ENCODE measurements around the gene PTPRZ1.

The PTPRZ1 gene

DNA sequence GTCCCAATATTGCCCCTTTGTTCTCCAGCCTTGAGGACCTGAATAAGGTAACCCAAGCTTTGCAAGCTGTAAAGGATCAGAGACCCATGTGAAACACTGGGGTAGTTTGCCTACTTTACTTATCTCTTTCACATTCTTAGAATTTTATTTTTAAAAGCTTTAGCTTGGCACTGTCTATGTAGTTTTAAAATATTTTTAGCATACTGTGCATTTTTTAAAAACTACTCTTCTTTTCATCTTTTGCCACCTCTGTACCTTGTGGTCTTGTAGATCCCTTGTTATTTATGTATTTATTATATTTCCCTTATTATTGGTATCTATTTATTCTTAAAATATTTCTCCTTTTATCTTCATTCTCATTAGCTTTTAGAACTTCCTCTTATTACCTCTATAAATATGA, 12.0 kb upstream of the PTPRZ1 start:
- no peak overlapping the region for H3K4me3 ChIP-seq (replicated peaks; ENCODE audit: insufficient read depth, low read length)
- no peak for DNase-seq (ENCODE audit: low read depth in 1 of 2, low spot score in 1 of 2)
- no peak overlapping the region for H3K27ac ChIP-seq (replicated peaks)
- TF ChIP-seq SPI1 (IDR thresholded peaks at IDR 0.05; ENCODE audit: borderline replicate concordance, low read depth), result no peak
- TF ChIP-seq GABPA (IDR thresholded peaks at IDR 0.05; ENCODE audit: low read depth), result no peak
- TF ChIP-seq, protein P1, sequence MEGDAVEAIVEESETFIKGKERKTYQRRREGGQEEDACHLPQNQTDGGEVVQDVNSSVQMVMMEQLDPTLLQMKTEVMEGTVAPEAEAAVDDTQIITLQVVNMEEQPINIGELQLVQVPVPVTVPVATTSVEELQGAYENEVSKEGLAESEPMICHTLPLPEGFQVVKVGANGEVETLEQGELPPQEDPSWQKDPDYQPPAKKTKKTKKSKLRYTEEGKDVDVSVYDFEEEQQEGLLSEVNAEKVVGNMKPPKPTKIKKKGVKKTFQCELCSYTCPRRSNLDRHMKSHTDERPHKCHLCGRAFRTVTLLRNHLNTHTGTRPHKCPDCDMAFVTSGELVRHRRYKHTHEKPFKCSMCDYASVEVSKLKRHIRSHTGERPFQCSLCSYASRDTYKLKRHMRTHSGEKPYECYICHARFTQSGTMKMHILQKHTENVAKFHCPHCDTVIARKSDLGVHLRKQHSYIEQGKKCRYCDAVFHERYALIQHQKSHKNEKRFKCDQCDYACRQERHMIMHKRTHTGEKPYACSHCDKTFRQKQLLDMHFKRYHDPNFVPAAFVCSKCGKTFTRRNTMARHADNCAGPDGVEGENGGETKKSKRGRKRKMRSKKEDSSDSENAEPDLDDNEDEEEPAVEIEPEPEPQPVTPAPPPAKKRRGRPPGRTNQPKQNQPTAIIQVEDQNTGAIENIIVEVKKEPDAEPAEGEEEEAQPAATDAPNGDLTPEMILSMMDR (IDR thresholded peaks at IDR 0.05; ENCODE audit: insufficient read depth, low read length), result no peak
- TF ChIP-seq POLR2AphosphoS5 (IDR thresholded peaks at IDR 0.05; ENCODE audit: low read depth), result no peak
- TF ChIP-seq, protein P2, sequence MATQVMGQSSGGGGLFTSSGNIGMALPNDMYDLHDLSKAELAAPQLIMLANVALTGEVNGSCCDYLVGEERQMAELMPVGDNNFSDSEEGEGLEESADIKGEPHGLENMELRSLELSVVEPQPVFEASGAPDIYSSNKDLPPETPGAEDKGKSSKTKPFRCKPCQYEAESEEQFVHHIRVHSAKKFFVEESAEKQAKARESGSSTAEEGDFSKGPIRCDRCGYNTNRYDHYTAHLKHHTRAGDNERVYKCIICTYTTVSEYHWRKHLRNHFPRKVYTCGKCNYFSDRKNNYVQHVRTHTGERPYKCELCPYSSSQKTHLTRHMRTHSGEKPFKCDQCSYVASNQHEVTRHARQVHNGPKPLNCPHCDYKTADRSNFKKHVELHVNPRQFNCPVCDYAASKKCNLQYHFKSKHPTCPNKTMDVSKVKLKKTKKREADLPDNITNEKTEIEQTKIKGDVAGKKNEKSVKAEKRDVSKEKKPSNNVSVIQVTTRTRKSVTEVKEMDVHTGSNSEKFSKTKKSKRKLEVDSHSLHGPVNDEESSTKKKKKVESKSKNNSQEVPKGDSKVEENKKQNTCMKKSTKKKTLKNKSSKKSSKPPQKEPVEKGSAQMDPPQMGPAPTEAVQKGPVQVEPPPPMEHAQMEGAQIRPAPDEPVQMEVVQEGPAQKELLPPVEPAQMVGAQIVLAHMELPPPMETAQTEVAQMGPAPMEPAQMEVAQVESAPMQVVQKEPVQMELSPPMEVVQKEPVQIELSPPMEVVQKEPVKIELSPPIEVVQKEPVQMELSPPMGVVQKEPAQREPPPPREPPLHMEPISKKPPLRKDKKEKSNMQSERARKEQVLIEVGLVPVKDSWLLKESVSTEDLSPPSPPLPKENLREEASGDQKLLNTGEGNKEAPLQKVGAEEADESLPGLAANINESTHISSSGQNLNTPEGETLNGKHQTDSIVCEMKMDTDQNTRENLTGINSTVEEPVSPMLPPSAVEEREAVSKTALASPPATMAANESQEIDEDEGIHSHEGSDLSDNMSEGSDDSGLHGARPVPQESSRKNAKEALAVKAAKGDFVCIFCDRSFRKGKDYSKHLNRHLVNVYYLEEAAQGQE (IDR thresholded peaks at IDR 0.05; ENCODE audit: insufficient replicate concordance, low read depth), result no peak
- no peaks in the 10 kb centered on the region for H3K27me3 ChIP-seq (ENCODE audit: insufficient read depth, poor library complexity, severe bottlenecking)

DNA sequence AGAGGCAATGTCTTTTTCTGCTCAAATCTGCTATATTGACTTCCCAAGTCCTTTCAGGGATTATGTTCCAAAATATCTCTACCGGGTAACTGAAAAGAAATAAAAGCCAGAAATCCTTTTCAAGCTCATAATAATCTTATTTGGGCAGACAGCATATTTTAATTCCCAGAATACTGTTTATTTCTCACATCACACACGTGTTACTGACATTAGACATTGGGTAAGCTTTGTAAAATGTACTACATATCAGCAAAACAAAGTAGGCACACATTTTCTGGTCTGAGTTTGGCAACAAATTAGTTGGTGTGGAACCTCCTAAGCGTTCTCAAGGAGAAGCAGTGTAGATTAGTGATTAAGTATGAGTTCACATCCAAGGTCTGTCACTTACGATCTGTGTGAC, 10.4 kb upstream of the PTPRZ1 start:
- Histone ChIP-seq H3K27me3 (ENCODE audit: insufficient read depth, poor library complexity, severe bottlenecking) (no peaks in the 10 kb centered on the region), H3K27ac (replicated peaks) (no peak overlapping the region), H3K4me3 (replicated peaks; ENCODE audit: insufficient read depth, low read length) (no peak overlapping the region)
- TF ChIP-seq, protein P1 (IDR thresholded peaks at IDR 0.05; ENCODE audit: insufficient read depth, low read length), result no peak
- TF ChIP-seq, protein P2 (IDR thresholded peaks at IDR 0.05; ENCODE audit: insufficient replicate concordance, low read depth), result no peak
- TF ChIP-seq POLR2AphosphoS5 (IDR thresholded peaks at IDR 0.05; ENCODE audit: low read depth) (no peak), GABPA (IDR thresholded peaks at IDR 0.05; ENCODE audit: low read depth) (no peak), SPI1 (IDR thresholded peaks at IDR 0.05; ENCODE audit: borderline replicate concordance, low read depth) (no peak)
- no peak for DNase-seq (ENCODE audit: low read depth in 1 of 2, low spot score in 1 of 2)

DNA sequence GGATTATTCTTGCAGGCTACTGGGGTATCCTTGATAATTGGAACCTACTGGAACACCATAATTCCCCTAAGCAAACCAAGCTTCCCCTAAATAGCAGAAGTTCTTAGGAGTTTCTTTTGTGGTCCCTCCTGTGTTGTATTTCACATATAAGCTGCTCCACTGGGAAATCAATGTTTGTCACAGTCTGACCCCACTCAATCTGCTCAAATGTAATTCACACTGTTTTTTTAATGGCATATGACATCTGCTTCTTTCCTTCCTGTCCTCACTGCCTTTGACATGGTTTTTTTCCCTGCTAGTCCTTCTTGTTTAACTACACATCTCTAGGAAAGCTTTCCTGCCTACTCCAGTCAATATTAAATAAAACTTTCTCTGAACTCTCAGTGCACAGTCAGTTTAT, 1.8 kb upstream of the PTPRZ1 start:
- peaks cover 17% of the 10 kb centered on the region for H3K27me3 ChIP-seq (ENCODE audit: insufficient read depth, poor library complexity, severe bottlenecking)
- no peak overlapping the region for H3K27ac ChIP-seq (replicated peaks)
- TF ChIP-seq, protein P1 (IDR thresholded peaks at IDR 0.05; ENCODE audit: insufficient read depth, low read length), result no peak
- TF ChIP-seq GABPA (IDR thresholded peaks at IDR 0.05; ENCODE audit: low read depth) (no peak), POLR2AphosphoS5 (IDR thresholded peaks at IDR 0.05; ENCODE audit: low read depth) (no peak), SPI1 (IDR thresholded peaks at IDR 0.05; ENCODE audit: borderline replicate concordance, low read depth) (no peak)
- TF ChIP-seq, protein P2 (IDR thresholded peaks at IDR 0.05; ENCODE audit: insufficient replicate concordance, low read depth), result no peak
- H3K4me3 ChIP-seq (replicated peaks; ENCODE audit: insufficient read depth, low read length), result no peak overlapping the region
- no peak for DNase-seq (ENCODE audit: low read depth in 1 of 2, low spot score in 1 of 2)

Measured in HL-60 (cell line).